HG03575 (cell line): ENCODE measurements around the gene KEL.

Experiments
- ATAC-seq: cut with Tn5 transposase; IDR thresholded peaks from one replicate; pipeline ENCODE4 v1.9.1; 2021; ENCODE audit not compliant: unreplicated experiment, insufficient number of reproducible peaks, low FRiP score; ENCODE audit errors: extremely low read depth

The KEL gene

GRCh38 chr7:142908290-142908689, 53.9 kb downstream of the KEL start:
- ATAC-seq = no peak

- no peak for ATAC-seq
Observed at GRCh38 chr7:142906643-142907042, 55.5 kb downstream of the KEL start.

GRCh38 chr7:142905759-142906158, 56.4 kb downstream of the KEL start:
- no peak for ATAC-seq

GRCh38 chr7:142904128-142904527, 58.0 kb downstream of the KEL start:
- ATAC-seq = no peak

- ATAC-seq = no peak
Observed at GRCh38 chr7:142901426-142902259, 60.5 kb downstream of the KEL start.

- ATAC-seq = no peak
Observed at GRCh38 chr7:142899661-142900060, 62.5 kb downstream of the KEL start.

- ATAC-seq = no peak
Observed at GRCh38 chr7:142898377-142899170, 63.6 kb downstream of the KEL start.

GRCh38 chr7:142897691-142898090, 64.5 kb downstream of the KEL start:
- ATAC-seq = no peak

GRCh38 chr7:142896741-142897379, 65.3 kb downstream of the KEL start:
- no peak for ATAC-seq

GRCh38 chr7:142896151-142896550, 66.0 kb downstream of the KEL start:
- ATAC-seq = no peak

GRCh38 chr7:142894985-142895593, 67.1 kb downstream of the KEL start:
- ATAC-seq = no peak

GRCh38 chr7:142894112-142894984, 67.8 kb downstream of the KEL start:
- no peak for ATAC-seq

GRCh38 chr7:142892951-142893350, 69.2 kb downstream of the KEL start:
- ATAC-seq = no peak

- no peak for ATAC-seq
Observed at GRCh38 chr7:142891490-142892082, 70.6 kb downstream of the KEL start.
